Stimulated activated CD4-positive, alpha-beta T cell treated with anti-CD3 and anti-CD28 coated beads, Interleukin-15, amount 100 ng/mL, for 48 hours (primary cell): ENCODE results near the gene SLC66A1.

Source experiments
- DNase-seq, 2 donors: peaks; one replicate each; pipeline ENCODE4 v3.0.0-alpha.2; 2020; ENCODE audit warnings: low read depth in 2 of 2

SLC66A1 gene

GRCh38 chr1:19325368-19325957 is 13.3 kb downstream of the SLC66A1 start:
- no peak for DNase-seq

- DNase-seq: no peak
Measured at GRCh38 chr1:19325958-19326747, 14.0 kb downstream of the SLC66A1 start.

- no peak for DNase-seq
Measured at GRCh38 chr1:19326748-19327065, 14.6 kb downstream of the SLC66A1 start.

GRCh38 chr1:19327301-19327700 is 15.2 kb downstream of the SLC66A1 start:
- DNase-seq: no peak

GRCh38 chr1:19327736-19328135 is 15.6 kb downstream of the SLC66A1 start:
- no peak for DNase-seq

GRCh38 chr1:19328486-19328885 is 16.4 kb downstream of the SLC66A1 start:
- DNase-seq: no peak

GRCh38 chr1:19329188-19329587 is 17.1 kb downstream of the SLC66A1 start:
- no peak for DNase-seq

- DNase-seq: no peak
Measured at GRCh38 chr1:19329611-19330010, 17.5 kb downstream of the SLC66A1 start.

- no peak for DNase-seq
Measured at GRCh38 chr1:19330449-19331135, 18.5 kb downstream of the SLC66A1 start.

GRCh38 chr1:19331262-19331878 is 19.2 kb downstream of the SLC66A1 start:
- DNase-seq: no peak

GRCh38 chr1:19332832-19333231 is 20.7 kb downstream of the SLC66A1 start:
- DNase-seq: no peak

- DNase-seq: no peak
Measured at GRCh38 chr1:19333587-19334354, 21.6 kb downstream of the SLC66A1 start.

GRCh38 chr1:19336543-19336942 is 24.4 kb downstream of the SLC66A1 start:
- DNase-seq: peak; percentile 60 to 73

GRCh38 chr1:19337289-19337688 is 25.2 kb downstream of the SLC66A1 start:
- DNase-seq: no peak

GRCh38 chr1:19338323-19338762 is 26.2 kb downstream of the SLC66A1 start:
- no peak for DNase-seq

- DNase-seq: no peak
Measured at GRCh38 chr1:19339214-19339861, 27.2 kb downstream of the SLC66A1 start.

GRCh38 chr1:19340387-19340937 is 28.3 kb downstream of the SLC66A1 start:
- DNase-seq: no peak

GRCh38 chr1:19341201-19342061 is 29.3 kb downstream of the SLC66A1 start:
- peak; percentile 67 to 79 for DNase-seq

GRCh38 chr1:19342062-19342750 is 30.1 kb downstream of the SLC66A1 start:
- DNase-seq: no peak
